Stimulated activated CD4-positive, alpha-beta T cell treated with anti-CD3 and anti-CD28 coated beads, Interleukin-4, amount 100 ng/mL, for 48 hours (primary cell): Measurements from ENCODE around the gene CARMIL1.

Experiments
- DNase-seq, 2 donors: peaks; one replicate each; pipeline ENCODE4 v3.0.0-alpha.2; 2020; ENCODE audit warnings: low read depth in 2 of 2

The CARMIL1 gene

DNA sequence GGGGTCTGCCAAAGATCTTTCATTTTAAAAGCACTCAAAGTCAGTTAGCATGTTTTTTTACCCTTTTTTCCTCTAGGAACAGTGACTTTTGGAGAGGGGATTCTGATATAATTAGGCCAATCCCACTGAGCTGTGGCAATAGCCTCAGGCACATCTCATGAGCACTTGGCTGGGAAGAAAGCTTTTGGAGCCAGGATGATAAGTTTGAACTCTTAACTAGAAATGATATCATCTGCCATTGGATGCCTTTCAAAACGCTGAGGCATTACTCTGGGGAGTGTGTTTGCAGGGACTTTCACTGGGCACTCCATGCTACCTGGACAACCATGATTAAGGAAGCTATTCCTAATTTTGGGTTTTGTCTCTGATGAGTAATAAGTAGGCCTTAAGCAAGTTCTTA lies 376.5 kb downstream of the CARMIL1 start:
- no peak for DNase-seq

DNA sequence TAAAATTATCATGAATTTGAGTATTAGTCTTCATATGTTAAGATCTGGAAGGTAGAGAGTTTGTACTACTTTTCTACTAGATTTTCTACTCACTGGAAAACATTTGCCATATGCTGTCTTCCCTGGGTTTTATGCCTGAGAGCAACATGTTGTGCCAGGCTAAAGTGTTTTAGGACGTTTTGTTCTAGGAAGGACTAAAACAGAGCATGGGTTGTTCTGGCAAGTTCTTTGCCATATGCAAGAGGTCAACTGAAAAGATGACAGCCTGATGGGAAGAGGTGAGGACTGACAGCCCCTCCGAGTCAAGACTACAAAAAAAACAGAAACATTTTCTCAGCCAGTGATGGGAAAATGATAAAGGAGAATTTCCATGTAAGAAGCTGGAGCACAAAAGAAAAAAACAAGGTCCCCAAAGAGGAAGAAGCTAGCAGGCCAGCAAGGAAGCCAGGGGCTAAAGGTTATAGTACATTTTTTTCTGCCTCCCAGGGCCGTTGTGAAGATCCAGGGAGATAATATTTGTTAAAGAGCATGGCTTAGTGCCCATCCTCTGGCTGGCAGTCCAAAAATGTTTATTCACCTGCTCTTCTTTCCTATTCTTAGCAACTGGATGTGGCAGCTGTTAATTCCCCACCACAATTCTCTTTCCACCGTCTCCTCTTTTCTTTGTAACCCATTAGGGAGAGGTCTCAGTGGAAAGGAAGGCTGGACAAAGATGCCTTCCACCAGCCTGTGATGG lies 380.6 kb downstream of the CARMIL1 start:
- no peak for DNase-seq

- peak; percentile 5 to 27 for DNase-seq
Observed at GRCh38 chr6:25660512-25660911, 381.3 kb downstream of the CARMIL1 start.

- DNase-seq, result no peak
Observed at GRCh38 chr6:25661129-25661779, 382.1 kb downstream of the CARMIL1 start.

GRCh38 chr6:25665455-25665854 lies 386.3 kb downstream of the CARMIL1 start:
- no peak for DNase-seq

- DNase-seq, result no peak
Observed at GRCh38 chr6:25669413-25669812, 390.2 kb downstream of the CARMIL1 start.
